ENCODE results near the gene DLG1.

The DLG1 gene

DNA sequence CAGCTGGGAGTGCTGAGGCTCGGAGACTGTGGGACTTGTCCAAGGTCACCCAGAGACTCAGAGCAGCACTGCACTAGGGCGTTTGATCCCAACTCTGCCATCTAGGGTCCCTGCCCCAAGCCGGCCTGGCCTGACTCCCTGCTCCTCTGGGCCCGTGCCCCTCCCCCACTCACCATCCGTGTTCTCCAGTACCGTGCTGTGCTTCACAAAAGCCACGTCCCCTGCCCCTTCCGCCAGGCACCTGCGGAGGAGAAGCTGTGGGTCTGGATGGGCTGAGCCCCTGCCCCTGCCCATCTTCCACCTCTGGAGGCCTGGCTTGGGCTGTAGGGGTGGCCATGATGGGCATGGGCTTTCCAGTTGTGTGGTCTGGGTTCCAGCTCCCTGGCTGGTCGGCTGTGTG, 277.2 kb downstream of the DLG1 start:
- Histone ChIP-seq H3K27me3 (replicated peaks in 2 of 5; ENCODE audit: control insufficient read depth in 4 of 5, insufficient read depth in 5 of 5, low read length in 4 of 5) (peaks cover 0 to 1% (median 0%) of the 10 kb centered on the region in 5 experiments), H3K9me3 (ENCODE audit: control extremely low read depth in 1 of 5, control insufficient read depth in 4 of 5, insufficient read depth in 2 of 5, low read depth in 1 of 5, low read length in 4 of 5) (no peaks in the 10 kb centered on the region), H3K4me3 (ENCODE audit: control insufficient read depth in 1 of 7, extremely low read depth in 1 of 7, insufficient read depth in 4 of 7, low read depth in 2 of 7, low read length in 6 of 7) (no peak overlapping the region), H3K27ac (ENCODE audit: insufficient read depth in 1 of 2, low read depth in 1 of 2, low read length in 2 of 2, poor library complexity in 1 of 2, severe bottlenecking in 2 of 2) (no peak overlapping the region), H3K4me1 (ENCODE audit: control extremely low read depth in 1 of 4, control insufficient read depth in 4 of 4, insufficient read depth in 4 of 4, low read length in 3 of 4) (peaks cover 0 to 23% (median 18%) of the 10 kb centered on the region in 4 experiments), H3K36me3 (ENCODE audit: control insufficient read depth in 4 of 4, insufficient read depth in 4 of 4, low read length in 3 of 4) (peaks cover 0 to 6% (median 3%) of the 10 kb centered on the region in 4 experiments)
- CTCF ChIA-PET: interaction anchor here (1.2 to 3.1 kb wide), 2 partner anchors 8 to 18 kb away, joined by 3 to 15 read pairs; partner anchors contain the start of gene MELTF
- 83% methylated on average over 9 of the region's 10 CpGs for WGBS (ENCODE audit: insufficient coverage)
- no peak for DNase-seq
- POLR2A ChIA-PET: interaction anchor here (0.6 kb wide), 1 partner anchor 582 kb away, joined by 4 read pairs; no protein-coding TSS in a partner anchor

DNA sequence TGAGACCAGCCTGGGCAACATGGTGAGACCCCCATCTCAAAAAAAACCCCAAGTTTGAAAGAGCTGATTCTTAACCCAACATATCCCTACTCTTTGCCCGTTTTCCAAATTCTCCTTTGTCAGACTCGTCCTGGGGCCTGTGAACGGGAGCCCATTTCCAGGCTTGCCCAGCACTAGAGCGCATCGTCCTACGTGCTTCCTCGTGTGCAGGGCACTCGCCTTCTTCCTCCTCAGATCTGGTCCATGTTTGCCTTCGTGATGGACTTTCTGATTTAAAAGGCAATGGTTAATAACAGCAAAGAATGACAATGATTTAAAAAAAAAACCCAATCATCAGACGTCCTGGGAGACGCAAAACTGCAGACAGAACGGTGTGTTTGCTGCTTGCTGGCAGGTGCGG, 278.9 kb downstream of the DLG1 start:
- peaks cover 0 to 1% (median 0%) of the 10 kb centered on the region in 5 experiments for H3K27me3 ChIP-seq (replicated peaks in 2 of 5; ENCODE audit: control insufficient read depth in 4 of 5, insufficient read depth in 5 of 5, low read length in 4 of 5)
- peaks cover 0 to 3% (median 0%) of the 10 kb centered on the region in 4 experiments for H3K36me3 ChIP-seq (ENCODE audit: control insufficient read depth in 4 of 4, insufficient read depth in 4 of 4, low read length in 3 of 4)
- peaks cover 0 to 23% (median 18%) of the 10 kb centered on the region in 4 experiments for H3K4me1 ChIP-seq (ENCODE audit: control extremely low read depth in 1 of 4, control insufficient read depth in 4 of 4, insufficient read depth in 4 of 4, low read length in 3 of 4)
- CTCF ChIA-PET: interaction anchor here (0.6 to 3.1 kb wide), 2 partner anchors 10 to 12 kb away, joined by 3 to 15 read pairs; partner anchors contain the start of gene MELTF
- 97% methylated on average over 11 of the region's 13 CpGs for WGBS (ENCODE audit: insufficient coverage)
- POLR2A ChIA-PET: no interaction called here
- no peaks in the 10 kb centered on the region for H3K9me3 ChIP-seq (ENCODE audit: control extremely low read depth in 1 of 5, control insufficient read depth in 4 of 5, insufficient read depth in 2 of 5, low read depth in 1 of 5, low read length in 4 of 5)
- no peak for DNase-seq
- no peak overlapping the region for H3K4me3 ChIP-seq (ENCODE audit: control insufficient read depth in 1 of 7, extremely low read depth in 1 of 7, insufficient read depth in 4 of 7, low read depth in 2 of 7, low read length in 6 of 7)
- no peak overlapping the region for H3K27ac ChIP-seq (ENCODE audit: insufficient read depth in 1 of 2, low read depth in 1 of 2, low read length in 2 of 2, poor library complexity in 1 of 2, severe bottlenecking in 2 of 2)

DNA sequence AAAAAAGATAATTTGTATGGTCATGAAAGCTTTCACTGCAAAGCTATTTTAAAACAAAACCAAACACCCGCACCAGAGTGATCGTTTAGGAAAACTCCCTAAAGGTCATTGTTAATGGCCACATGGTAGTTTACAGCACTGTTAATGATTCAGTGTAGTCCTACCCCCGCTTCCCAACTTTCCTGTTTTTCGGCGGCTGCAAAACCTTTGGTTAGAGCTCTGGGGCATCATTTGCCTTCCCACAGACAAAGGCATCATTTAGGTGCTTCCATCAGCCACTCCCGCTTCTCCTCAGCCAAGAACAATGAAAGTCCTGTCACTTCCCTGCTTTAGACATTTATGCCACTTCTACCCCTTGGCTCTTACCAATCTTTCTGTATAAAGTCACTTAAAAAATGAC, 279.4 kb downstream of the DLG1 start:
- Histone ChIP-seq H3K4me1 (ENCODE audit: control extremely low read depth in 1 of 4, control insufficient read depth in 4 of 4, insufficient read depth in 4 of 4, low read length in 3 of 4) (peaks cover 0 to 19% (median 18%) of the 10 kb centered on the region in 4 experiments), H3K4me3 (ENCODE audit: control insufficient read depth in 1 of 7, extremely low read depth in 1 of 7, insufficient read depth in 4 of 7, low read depth in 2 of 7, low read length in 6 of 7) (no peak overlapping the region), H3K9me3 (ENCODE audit: control extremely low read depth in 1 of 5, control insufficient read depth in 4 of 5, insufficient read depth in 2 of 5, low read depth in 1 of 5, low read length in 4 of 5) (no peaks in the 10 kb centered on the region), H3K27me3 (replicated peaks in 2 of 5; ENCODE audit: control insufficient read depth in 4 of 5, insufficient read depth in 5 of 5, low read length in 4 of 5) (no peaks in the 10 kb centered on the region), H3K27ac (ENCODE audit: insufficient read depth in 1 of 2, low read depth in 1 of 2, low read length in 2 of 2, poor library complexity in 1 of 2, severe bottlenecking in 2 of 2) (no peak overlapping the region), H3K36me3 (ENCODE audit: control insufficient read depth in 4 of 4, insufficient read depth in 4 of 4, low read length in 3 of 4) (peaks cover 0 to 3% (median 0%) of the 10 kb centered on the region in 4 experiments)
- POLR2A ChIA-PET: no interaction called here
- DNase-seq: no peak
- WGBS (ENCODE audit: insufficient coverage): 87% methylated on average over 6 of the region's 6 CpGs
- CTCF ChIA-PET: interaction anchor here (0.6 to 3.1 kb wide), 2 partner anchors 10 to 12 kb away, joined by 3 to 15 read pairs; partner anchors contain the start of gene MELTF

DNA sequence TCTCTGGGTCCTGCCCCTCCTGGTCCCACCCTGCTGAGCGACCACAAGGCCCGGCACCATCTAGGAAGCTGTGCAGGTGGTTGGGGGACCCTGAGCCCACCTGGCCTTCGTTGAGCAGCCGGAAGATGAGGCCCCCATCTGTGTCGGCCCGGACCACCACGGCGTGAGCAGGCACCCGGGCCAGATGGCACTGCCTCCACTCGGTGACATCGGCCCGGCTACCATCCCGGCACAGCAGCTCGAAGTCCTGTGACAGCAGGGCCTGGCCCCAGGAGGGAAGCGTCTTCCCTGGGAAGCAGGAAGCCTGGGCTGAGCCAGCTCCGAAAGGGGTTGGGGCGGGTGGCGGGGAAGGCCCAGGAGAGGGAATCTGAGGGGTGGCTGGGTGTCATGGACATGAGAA, 281.4 kb downstream of the DLG1 start:
- H3K36me3 ChIP-seq (ENCODE audit: control insufficient read depth in 4 of 4, insufficient read depth in 4 of 4, low read length in 3 of 4): peaks cover 0 to 3% (median 0%) of the 10 kb centered on the region in 4 experiments
- DNase-seq: no peak
- 96% methylated on average over 14 of the region's 18 CpGs for WGBS (ENCODE audit: insufficient coverage)
- H3K9me3 ChIP-seq (ENCODE audit: control extremely low read depth in 1 of 5, control insufficient read depth in 4 of 5, insufficient read depth in 2 of 5, low read depth in 1 of 5, low read length in 4 of 5): no peaks in the 10 kb centered on the region
- ChIA-PET POLR2A (no interaction called here), CTCF (interaction anchor here (1.1 to 1.8 kb wide), 3 partner anchors 9 to 67 kb away, joined by 3 to 11 read pairs (median 4); no protein-coding TSS in a partner anchor)
- no peaks in the 10 kb centered on the region for H3K4me1 ChIP-seq (ENCODE audit: control extremely low read depth in 1 of 4, control insufficient read depth in 4 of 4, insufficient read depth in 4 of 4, low read length in 3 of 4)
- no peak overlapping the region for H3K27ac ChIP-seq (ENCODE audit: insufficient read depth in 1 of 2, low read depth in 1 of 2, low read length in 2 of 2, poor library complexity in 1 of 2, severe bottlenecking in 2 of 2)
- no peak overlapping the region for H3K4me3 ChIP-seq (ENCODE audit: control insufficient read depth in 1 of 7, extremely low read depth in 1 of 7, insufficient read depth in 4 of 7, low read depth in 2 of 7, low read length in 6 of 7)
- no peaks in the 10 kb centered on the region for H3K27me3 ChIP-seq (replicated peaks in 2 of 5; ENCODE audit: control insufficient read depth in 4 of 5, insufficient read depth in 5 of 5, low read length in 4 of 5)

DNA sequence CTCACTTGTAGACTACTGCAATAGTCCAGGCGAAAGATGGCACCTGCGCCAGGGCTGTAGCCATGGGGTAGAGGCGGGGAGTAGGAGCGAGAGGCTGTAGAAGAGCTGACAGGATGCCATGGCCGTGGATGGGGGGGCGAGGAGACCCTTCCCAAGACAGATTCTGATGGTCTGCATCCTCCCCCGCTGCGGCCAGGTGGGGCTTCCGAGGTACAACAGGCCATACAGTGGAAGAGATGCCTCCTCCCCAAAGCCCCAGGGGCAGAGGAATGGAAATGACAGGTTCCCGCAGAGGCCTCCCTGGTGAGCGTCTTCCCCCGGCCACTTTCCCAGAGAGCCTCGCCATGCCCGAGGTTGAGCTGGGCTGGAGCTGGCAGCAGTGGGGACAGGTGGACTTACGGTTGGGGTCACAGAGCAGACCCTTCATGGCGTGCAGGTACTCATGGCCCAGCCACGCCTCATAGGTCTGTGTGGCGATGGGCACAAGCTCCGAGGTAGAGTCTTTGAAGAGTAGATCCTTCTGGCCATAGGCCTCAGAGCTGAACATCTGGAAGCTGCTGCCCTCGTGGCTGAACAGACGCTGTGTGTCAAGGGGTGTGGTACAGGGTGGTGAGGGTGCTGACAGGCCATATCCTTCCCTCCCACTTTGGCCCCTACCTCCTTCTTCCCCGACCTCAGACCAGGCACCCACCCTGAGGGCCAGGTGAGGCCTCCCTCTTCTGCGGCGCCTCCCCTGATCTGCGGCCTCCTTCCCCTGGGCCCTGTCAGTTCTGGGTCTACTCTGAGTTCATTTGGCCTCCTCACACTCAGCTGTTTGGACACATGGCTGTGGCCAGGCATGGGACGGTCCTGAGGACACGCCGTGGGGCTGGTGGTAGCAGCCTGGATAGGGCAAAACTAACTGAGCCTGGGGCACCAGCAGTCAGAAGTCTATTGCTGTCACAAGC, 282.3 kb downstream of the DLG1 start:
- ChIA-PET POLR2A (no interaction called here), CTCF (interaction anchor here (1.0 to 1.8 kb wide), 5 partner anchors 10 to 66 kb away, joined by 3 to 11 read pairs (median 3); no protein-coding TSS in a partner anchor)
- 99% methylated on average over 24 of the region's 28 CpGs for WGBS (ENCODE audit: insufficient coverage)

DNA sequence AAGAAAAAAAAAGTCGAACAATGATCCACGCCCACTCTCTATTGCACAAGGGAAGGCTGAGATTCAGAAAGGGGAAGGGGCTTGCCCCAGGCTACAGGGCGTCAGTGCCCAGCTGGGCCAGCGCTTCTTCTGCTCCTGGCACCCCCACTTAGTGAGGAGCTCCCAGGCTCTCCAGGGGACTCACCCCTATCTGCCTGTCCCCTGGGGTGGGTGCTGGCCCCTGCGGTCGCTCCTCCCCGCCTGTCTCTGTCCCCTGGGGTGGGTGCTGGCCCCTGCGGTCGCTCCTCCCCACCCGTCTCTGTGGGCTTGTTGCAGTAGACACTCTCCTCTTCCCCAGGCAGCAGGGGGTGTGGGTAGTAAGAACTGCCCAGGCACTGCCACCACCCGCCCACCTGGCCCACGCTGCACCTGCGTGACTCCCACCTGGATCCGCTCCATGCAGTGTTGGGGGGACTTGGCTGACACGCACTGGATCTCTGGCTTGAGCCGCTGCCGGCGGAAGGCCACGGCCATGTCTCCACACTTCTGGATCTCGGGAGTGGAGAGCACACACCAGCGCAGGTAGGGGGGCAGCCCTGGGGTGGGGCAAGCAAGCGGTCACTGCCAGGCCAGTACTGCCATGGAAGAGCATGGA, 283.4 kb downstream of the DLG1 start:
- Histone ChIP-seq H3K4me3 (ENCODE audit: control insufficient read depth in 1 of 7, extremely low read depth in 1 of 7, insufficient read depth in 4 of 7, low read depth in 2 of 7, low read length in 6 of 7) (no peak overlapping the region), H3K4me1 (ENCODE audit: control extremely low read depth in 1 of 4, control insufficient read depth in 4 of 4, insufficient read depth in 4 of 4, low read length in 3 of 4) (no peaks in the 10 kb centered on the region), H3K36me3 (ENCODE audit: control insufficient read depth in 4 of 4, insufficient read depth in 4 of 4, low read length in 3 of 4) (peaks cover 0 to 3% (median 0%) of the 10 kb centered on the region in 4 experiments), H3K27ac (ENCODE audit: insufficient read depth in 1 of 2, low read depth in 1 of 2, low read length in 2 of 2, poor library complexity in 1 of 2, severe bottlenecking in 2 of 2) (no peak overlapping the region), H3K27me3 (replicated peaks in 2 of 5; ENCODE audit: control insufficient read depth in 4 of 5, insufficient read depth in 5 of 5, low read length in 4 of 5) (no peaks in the 10 kb centered on the region), H3K9me3 (ENCODE audit: control extremely low read depth in 1 of 5, control insufficient read depth in 4 of 5, insufficient read depth in 2 of 5, low read depth in 1 of 5, low read length in 4 of 5) (no peaks in the 10 kb centered on the region)
- WGBS (ENCODE audit: insufficient coverage): 96% methylated on average over 11 of the region's 22 CpGs
- DNase-seq: no peak
- CTCF ChIA-PET: no interaction called here
- POLR2A ChIA-PET: no interaction called here

More for the DNA sequence above, 282.3 kb downstream of the DLG1 start:
- H3K27ac ChIP-seq (ENCODE audit: insufficient read depth in 1 of 2, low read depth in 1 of 2, low read length in 2 of 2, poor library complexity in 1 of 2, severe bottlenecking in 2 of 2): no peak overlapping the region
- no peak overlapping the region for H3K4me3 ChIP-seq (ENCODE audit: control insufficient read depth in 1 of 7, extremely low read depth in 1 of 7, insufficient read depth in 4 of 7, low read depth in 2 of 7, low read length in 6 of 7)
- H3K4me1 ChIP-seq (ENCODE audit: control extremely low read depth in 1 of 4, control insufficient read depth in 4 of 4, insufficient read depth in 4 of 4, low read length in 3 of 4): no peaks in the 10 kb centered on the region
- peaks cover 0 to 3% (median 0%) of the 10 kb centered on the region in 4 experiments for H3K36me3 ChIP-seq (ENCODE audit: control insufficient read depth in 4 of 4, insufficient read depth in 4 of 4, low read length in 3 of 4)
- no peaks in the 10 kb centered on the region for H3K9me3 ChIP-seq (ENCODE audit: control extremely low read depth in 1 of 5, control insufficient read depth in 4 of 5, insufficient read depth in 2 of 5, low read depth in 1 of 5, low read length in 4 of 5)
- DNase-seq: no peak
- H3K27me3 ChIP-seq (replicated peaks in 2 of 5; ENCODE audit: control insufficient read depth in 4 of 5, insufficient read depth in 5 of 5, low read length in 4 of 5): no peaks in the 10 kb centered on the region

Data from common myeloid progenitor, CD34-positive (primary cell).